DLD1 (cell line): ENCODE results near the gene FREM2.

Source experiments
- in situ Hi-C: cut with HindIII; loops from 2 replicates; pipeline ENCODE4 v1.10.0; 2017; ENCODE audit warnings: low sequenced_read_pairs

FREM2 gene

GRCh38 chr13:38819596-38819995 lies 132.7 kb downstream of the FREM2 start:
- in situ Hi-C loops: no loop called here

GRCh38 chr13:38821770-38822551 lies 135.1 kb downstream of the FREM2 start:
- in situ Hi-C loops: no loop called here

GRCh38 chr13:38824342-38824741 lies 137.5 kb downstream of the FREM2 start:
- in situ Hi-C loops: no loop called here

GRCh38 chr13:38826182-38826813 lies 139.4 kb downstream of the FREM2 start:
- in situ Hi-C loops: no loop called here

- in situ Hi-C loops: no loop called here
These were observed 143.7 kb downstream of the FREM2 start for GRCh38 chr13:38830442-38831045.

GRCh38 chr13:38844581-38844980 lies 157.7 kb downstream of the FREM2 start:
- in situ Hi-C loops: no loop called here

- in situ Hi-C loops: no loop called here
These were observed 161.5 kb downstream of the FREM2 start for GRCh38 chr13:38848360-38848759.

GRCh38 chr13:38849315-38849714 lies 162.4 kb downstream of the FREM2 start:
- in situ Hi-C loops: no loop called here

- in situ Hi-C loops: no loop called here
These were observed 164.2 kb downstream of the FREM2 start for GRCh38 chr13:38850868-38851626.

GRCh38 chr13:38854226-38854625 lies 167.3 kb downstream of the FREM2 start:
- in situ Hi-C loops: no loop called here

- in situ Hi-C loops: no loop called here
These were observed 169.2 kb downstream of the FREM2 start for GRCh38 chr13:38856065-38856464.

GRCh38 chr13:38862443-38862842 lies 175.6 kb downstream of the FREM2 start:
- in situ Hi-C loops: no loop called here

GRCh38 chr13:38863536-38863935 lies 176.7 kb downstream of the FREM2 start:
- in situ Hi-C loops: no loop called here

- in situ Hi-C loops: no loop called here
These were observed 179.8 kb downstream of the FREM2 start for GRCh38 chr13:38866649-38867048.

GRCh38 chr13:38868399-38868798 lies 181.5 kb downstream of the FREM2 start:
- in situ Hi-C loops: no loop called here

- in situ Hi-C loops: no loop called here
These were observed 182.0 kb downstream of the FREM2 start for GRCh38 chr13:38868870-38869269.

- in situ Hi-C loops: no loop called here
These were observed 184.4 kb downstream of the FREM2 start for GRCh38 chr13:38871275-38871674.

GRCh38 chr13:38872693-38873092 lies 185.8 kb downstream of the FREM2 start:
- in situ Hi-C loops: no loop called here

- in situ Hi-C loops: no loop called here
These were observed 188.5 kb downstream of the FREM2 start for GRCh38 chr13:38875186-38875875.

- in situ Hi-C loops: no loop called here
These were observed 192.4 kb downstream of the FREM2 start for GRCh38 chr13:38879278-38879677.

- in situ Hi-C loops: no loop called here
These were observed 192.9 kb downstream of the FREM2 start for GRCh38 chr13:38879786-38880185.
